ENCODE results near the gene TRAF1. TPM values are rescaled to one million over a fixed set of nuclear protein-coding genes. Genes with fewer than 3 reads are reported as not detected.

The TRAF1 gene
- polyA plus RNA-seq, 4 donors = 4.0 to 7.8 (median 6.1) TPM

GRCh38 chr9:120891884-120892747, 34.5 kb downstream of the TRAF1 start:
- DNase-seq (ENCODE audit: low read depth in 4 of 4, low spot score in 2 of 4) = no peak

DNA sequence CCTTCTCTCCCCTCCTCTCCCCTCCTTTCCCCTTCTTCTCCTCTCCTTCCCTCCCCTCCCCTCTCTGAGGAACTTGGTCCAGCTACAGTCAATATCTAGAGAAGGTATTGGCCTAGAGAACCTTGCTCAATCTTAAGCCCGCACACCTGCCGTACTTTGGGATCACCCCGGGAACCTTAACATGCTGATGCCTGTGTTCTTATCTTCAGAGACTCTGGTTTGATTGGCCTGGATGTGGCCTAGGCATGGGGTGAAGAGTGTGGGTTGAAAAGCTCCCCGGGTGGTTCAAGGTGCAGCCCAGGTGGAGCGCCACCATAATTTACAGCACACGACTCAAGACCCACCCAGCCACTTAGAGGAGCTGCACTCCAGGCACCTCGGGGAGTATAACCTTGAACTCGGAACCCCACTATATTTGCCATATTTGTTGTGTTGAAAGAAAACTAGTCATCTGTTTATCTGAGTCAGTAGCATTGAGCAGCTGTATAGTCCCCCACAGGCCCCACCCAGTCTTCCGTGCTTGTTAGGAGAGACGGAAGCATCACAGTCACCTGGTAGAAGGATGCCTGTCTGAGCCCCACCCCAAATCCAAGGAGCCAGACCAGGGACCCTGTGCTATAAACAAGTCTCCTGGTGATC, 35.2 kb downstream of the TRAF1 start:
- no peak for DNase-seq (ENCODE audit: low read depth in 4 of 4, low spot score in 2 of 4)

DNA sequence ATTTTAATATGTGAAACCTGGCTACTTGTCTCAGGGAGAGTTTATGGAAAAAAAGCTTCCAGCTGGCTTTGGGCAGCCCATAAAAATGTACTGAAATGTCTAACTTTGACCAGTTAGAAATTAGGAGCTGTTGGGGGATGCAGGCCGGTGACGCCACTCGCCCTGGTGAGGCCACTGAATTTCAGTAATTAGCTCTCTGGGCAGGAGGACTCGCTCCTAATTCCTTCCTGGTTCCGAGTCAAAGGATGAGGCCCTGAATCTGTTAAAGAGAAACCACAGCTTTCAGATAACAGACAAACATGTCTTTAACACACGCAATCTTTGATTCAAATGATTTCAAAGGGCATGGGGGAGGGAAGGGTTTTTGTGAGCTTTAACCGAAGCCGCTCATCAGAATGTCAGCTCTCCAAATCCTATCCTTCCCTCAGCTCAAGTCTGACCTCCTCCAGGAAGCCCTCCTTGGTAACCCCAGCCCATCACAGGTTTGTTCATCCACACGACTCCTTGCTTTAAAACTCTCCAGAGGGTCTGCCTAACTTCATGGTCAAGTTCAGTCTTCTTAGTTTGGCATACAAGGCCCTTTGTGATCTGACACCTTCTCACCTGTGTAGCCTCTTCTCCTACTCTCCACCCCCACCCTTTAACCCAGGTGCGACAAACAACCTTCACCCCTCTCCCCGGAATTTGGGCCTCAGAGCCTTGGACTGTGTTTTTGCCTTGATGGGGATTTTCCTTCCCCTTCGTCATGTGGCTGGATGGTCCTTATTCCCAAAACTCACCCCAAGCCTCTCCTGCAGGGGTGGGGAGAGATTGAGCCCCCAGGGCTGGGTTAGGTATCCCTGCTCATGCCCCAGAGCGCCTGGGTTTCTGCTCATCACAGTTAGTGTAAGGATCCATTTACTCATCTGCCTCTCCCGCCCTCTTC, 36.0 kb downstream of the TRAF1 start:
- no peak for DNase-seq (ENCODE audit: low read depth in 4 of 4, low spot score in 2 of 4)

DNA sequence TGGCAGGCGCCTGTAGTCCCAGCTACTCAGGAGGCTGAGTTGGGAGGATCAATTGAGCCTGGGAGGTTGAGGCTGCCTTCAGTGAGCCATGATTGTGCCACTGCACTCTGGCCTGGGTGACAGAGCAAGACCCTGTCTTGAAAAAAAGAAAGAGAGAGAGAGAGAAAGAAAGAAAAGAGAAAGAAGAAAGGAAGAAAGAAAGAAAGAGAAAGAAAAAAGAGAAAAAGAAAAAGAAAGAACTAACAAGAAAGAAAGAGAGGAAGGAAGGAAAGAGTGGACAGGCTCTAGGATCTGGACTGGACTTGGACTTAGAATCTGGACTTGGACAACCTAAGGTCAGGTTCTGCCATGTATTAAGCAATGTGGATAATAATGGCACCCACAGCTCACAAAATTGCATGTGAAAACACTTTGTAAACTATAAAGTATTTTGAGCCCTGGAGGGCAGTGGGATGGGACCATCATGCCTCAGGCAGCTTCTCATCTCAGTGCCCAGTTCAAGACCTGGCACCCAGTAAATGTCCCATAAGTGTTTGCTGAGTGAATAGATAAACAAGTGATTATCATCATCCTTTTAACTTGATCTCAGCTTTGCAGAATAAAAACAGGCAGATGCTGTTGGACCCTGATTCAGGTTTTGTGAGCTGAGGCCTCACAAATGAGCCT, 36.9 kb downstream of the TRAF1 start:
- no peak for DNase-seq (ENCODE audit: low read depth in 4 of 4, low spot score in 2 of 4)

GRCh38 chr9:120888626-120889025, 38.0 kb downstream of the TRAF1 start:
- DNase-seq (ENCODE audit: low read depth in 4 of 4, low spot score in 2 of 4) = no peak

- no peak for DNase-seq (ENCODE audit: low read depth in 4 of 4, low spot score in 2 of 4)
Measured at GRCh38 chr9:120886490-120886967, 40.1 kb downstream of the TRAF1 start.

- DNase-seq (ENCODE audit: low read depth in 4 of 4, low spot score in 2 of 4) = no peak
Measured at GRCh38 chr9:120885958-120886357, 40.6 kb downstream of the TRAF1 start.

- DNase-seq (ENCODE audit: low read depth in 4 of 4, low spot score in 2 of 4) = no peak
Measured at GRCh38 chr9:120885457-120885856, 41.1 kb downstream of the TRAF1 start.

- DNase-seq (ENCODE audit: low read depth in 4 of 4, low spot score in 2 of 4) = no peak
Measured at GRCh38 chr9:120883608-120883996, 43.0 kb downstream of the TRAF1 start.

GRCh38 chr9:120882935-120883607, 43.5 kb downstream of the TRAF1 start:
- no peak for DNase-seq (ENCODE audit: low read depth in 4 of 4, low spot score in 2 of 4)

DNA sequence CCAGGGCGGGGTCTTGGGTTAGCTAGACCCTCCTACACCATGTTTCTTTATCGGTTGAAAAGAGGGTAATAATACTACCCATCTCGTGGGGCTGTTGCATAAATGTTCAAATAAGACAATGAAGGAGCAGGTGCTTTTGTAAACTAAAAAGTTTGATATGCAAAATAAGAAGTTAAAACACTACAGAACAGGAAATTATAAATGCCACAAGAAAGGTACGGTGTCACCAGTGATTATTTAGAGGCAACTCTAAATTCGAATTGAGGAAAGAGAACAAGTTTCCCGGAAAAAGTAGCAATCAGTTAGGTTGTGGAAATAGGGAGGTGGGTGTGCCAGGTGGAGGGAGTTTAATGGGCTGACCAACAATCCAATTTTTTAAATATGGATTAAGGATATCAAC, 47.1 kb downstream of the TRAF1 start:
- no peak for DNase-seq (ENCODE audit: low read depth in 4 of 4, low spot score in 2 of 4)

DNA sequence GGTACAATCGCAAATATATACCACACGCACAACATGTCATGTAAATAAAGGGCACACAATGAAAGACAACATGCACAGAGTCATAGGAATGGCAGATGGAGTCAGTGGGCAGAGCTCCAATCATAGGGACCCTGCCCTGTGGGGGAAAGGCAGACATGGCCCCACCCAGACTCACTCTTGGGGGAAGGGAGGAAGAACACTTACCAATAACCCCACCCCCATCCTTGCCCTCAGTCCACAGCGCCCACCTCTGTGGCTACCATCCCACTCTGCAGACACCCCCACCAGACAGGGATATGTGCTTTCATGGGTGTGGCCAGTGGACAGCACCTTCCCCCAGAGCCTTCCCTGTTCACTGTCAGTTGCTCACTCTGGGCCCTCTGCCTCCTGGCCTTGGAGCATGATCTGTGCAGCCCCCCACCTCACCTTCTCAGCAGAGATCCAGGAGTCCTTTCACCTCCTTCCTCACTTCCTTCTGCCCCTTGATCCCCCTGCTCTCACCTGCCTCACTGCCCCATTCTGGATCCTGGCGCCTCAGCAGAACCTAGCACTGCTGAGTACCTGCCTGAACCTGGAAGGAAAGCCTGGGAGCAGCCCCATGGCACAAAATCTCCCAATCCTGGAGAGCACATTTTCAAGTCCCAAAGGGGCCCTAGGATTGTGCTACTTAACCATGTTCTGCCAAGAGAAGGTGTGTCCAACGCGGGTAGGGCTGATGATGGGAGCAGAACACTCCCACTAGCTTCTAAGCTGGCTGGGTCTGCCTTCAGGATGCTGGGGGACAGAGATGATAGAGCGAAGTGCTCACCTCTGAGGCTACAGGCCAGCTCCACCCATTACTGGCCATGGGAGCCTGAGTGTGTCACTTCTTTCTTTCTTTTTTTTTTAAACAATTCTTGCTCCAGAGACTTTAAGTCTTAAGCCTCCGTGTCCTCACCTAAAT, 48.1 kb downstream of the TRAF1 start:
- no peak for DNase-seq (ENCODE audit: low read depth in 4 of 4, low spot score in 2 of 4)

DNA sequence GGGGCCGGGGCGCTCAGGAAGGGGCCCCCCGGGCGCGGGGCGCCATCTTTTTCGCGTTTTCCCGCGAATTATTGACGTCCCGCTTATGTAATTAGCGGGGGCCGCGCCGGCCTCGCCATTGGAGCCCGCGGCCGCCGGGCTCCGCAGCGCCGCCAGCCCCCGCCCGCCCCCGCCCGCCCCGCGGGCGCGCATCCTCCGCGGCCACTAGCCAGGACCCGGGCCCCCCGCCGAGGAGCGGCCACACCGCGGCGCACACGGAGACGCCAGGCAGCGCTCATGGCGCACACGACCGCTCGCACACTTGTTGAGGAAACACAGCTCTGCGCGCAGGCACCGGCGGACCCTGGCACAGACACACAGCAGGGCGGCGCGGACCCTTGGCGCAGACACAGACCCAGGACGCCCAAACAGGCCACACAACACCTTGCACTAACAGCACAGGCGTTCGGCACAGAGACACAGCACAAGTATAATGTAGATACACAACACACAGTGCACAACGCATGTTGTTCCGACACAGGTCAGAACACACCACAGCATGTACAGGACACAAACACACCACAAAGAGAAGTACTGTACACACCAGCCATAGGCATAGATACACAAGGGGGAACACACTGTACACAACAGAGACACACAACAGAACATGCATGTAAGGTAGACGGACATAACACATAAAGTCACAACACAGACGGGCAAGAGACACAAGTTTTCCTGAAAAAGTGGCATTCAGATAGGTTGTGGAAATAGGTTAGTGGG, 49.1 kb downstream of the TRAF1 start:
- no peak for DNase-seq (ENCODE audit: low read depth in 4 of 4, low spot score in 2 of 4)

GRCh38 chr9:120876842-120877240, 49.8 kb downstream of the TRAF1 start, which contains the start of gene PHF19:
PHF19 (minus strand) TSS chr9:120877188; CDS start chr9:120874741, 2,447 bp downstream.
- DNase-seq (ENCODE audit: low read depth in 4 of 4, low spot score in 2 of 4) = no peak

DNA sequence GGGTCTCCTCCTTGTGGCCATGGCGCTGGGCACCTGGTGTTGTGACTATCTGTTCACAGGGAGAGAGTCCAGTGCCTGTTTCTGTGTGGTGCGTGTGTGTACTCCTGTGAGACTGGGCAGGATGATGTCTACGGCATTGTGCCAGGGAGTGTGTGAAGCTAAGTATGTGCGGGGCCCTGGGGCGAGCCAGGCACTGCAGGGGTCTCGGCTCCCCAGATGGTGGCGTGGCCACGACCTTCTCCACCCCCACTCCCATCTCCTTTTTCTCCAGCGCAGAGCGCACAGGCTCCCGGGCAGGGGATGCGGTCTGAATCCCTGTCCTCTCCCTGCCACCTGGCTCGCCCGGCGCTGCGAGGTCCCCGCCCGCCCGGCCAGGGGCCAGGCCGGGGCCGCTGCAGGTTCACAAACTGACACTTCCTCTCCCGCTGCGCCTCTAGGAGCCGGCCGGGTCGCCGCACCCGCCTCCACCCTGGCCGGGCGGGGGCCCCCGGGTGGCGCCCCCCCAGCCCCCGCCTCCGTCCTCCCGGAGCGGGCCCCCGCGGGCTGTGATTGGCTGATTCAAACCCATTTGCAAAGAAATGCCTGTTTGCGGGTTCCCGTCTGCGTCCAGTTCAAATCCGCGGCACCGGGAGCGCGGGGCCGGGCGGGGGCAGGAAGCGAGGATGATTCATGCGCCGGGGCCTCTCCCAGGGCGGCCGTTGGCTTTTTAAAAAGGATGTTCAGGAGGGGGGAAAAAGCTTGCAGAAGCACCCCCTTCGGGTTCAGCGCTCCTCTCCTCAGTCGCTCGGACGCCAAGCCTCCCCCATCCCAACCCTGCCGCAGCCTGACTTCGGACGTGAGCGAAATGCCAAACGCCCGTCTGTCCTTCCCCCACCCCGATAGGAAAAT, 50.4 kb downstream of the TRAF1 start:
- no peak for DNase-seq (ENCODE audit: low read depth in 4 of 4, low spot score in 2 of 4)

DNA sequence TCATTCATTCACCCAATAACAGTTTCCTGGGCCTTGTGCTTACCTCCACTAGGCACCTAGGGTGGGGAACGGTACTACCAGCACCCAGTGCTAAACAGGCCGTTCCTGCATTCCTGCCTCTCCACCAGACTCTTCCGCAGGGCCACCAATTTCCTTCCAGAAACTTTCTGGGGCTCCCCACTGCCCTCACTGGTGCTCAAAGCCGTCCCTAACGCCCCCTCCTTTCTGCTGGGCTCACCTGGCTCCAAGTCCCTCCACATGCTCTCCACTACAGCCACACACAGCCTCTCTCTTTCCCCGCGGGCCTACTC, 51.0 kb downstream of the TRAF1 start:
- DNase-seq (ENCODE audit: low read depth in 4 of 4, low spot score in 2 of 4) = no peak

- no peak for DNase-seq (ENCODE audit: low read depth in 4 of 4, low spot score in 2 of 4)
Measured at GRCh38 chr9:120875195-120875565, 51.4 kb downstream of the TRAF1 start.
